Endothelial cell of umbilical vein (primary cell): ENCODE results near the gene PPP1R9B. TPM values are rescaled to one million over a fixed set of nuclear protein-coding genes. Genes with fewer than 3 reads are reported as not detected.

Experiments used
- BruUV-seq: library from RNA; stranded (reverse); fragments of 400-500 nt; replicated peaks from 2 replicates; lab custom pipeline; 2021; lab: Mats Ljungman, UMichigan
- CTCF ChIA-PET: fragments of 300-600, 350-600 bp; sonication (Branson Sonifier 250); formaldehyde crosslinking; loops from one replicate; lab custom pipeline; 2021; ENCODE audit warnings: antibody characterized with exemption, inconsistent platforms; lab: Charles Lee
- POLR2A ChIA-PET: fragments of 300-600, 350-600 bp; sonication (Branson Sonifier 250); formaldehyde crosslinking; loops from one replicate; lab custom pipeline; 2021; ENCODE audit warnings: antibody characterized with exemption, inconsistent platforms; lab: Charles Lee
- DNase-seq: peaks from one replicate; pipeline ENCODE4 v3.0.0-alpha.2; 2011; ENCODE audit warnings: low read depth, low spot score
- FAIRE-seq: peaks from 2 replicates; lab custom pipeline; 2011; peaks lifted over from hg19 to GRCh38; lab: Jason Lieb, UNC
- H2AFZ ChIP-seq: 2 replicates; pipeline ENCODE4 v1.6.0; 2012; ENCODE audit warnings: low read depth, low read length, control low read depth, inconsistent platforms
- H3K27ac ChIP-seq: 2 replicates; pipeline ENCODE4 v1.5.1; 2011; ENCODE audit warnings: low read depth, mild to moderate bottlenecking, control low read depth, low read length, moderate library complexity; ENCODE audit not compliant: insufficient read depth
- H3K27me3 ChIP-seq, 2 experiments: 2 replicates each; pipeline versions ENCODE4 v1.6.0 to v1.6.1; 2011; ENCODE audit warnings: low read length in 2 of 2, mixed read lengths in 1 of 2; ENCODE audit not compliant: control insufficient read depth in 2 of 2, insufficient read depth in 2 of 2
- H3K36me3 ChIP-seq, 2 experiments: 2 replicates in 1 of 2; 3 replicates in 1 of 2; pipeline ENCODE4 v1.5.1; 2011; ENCODE audit warnings: low read length in 2 of 2, mild to moderate bottlenecking in 1 of 2, moderate library complexity in 1 of 2; ENCODE audit not compliant: control insufficient read depth in 2 of 2, insufficient read depth in 2 of 2; ENCODE audit errors: extremely low read depth in 1 of 2
- H3K4me1 ChIP-seq: 3 replicates; pipeline ENCODE4 v1.5.1; 2011; ENCODE audit warnings: mild to moderate bottlenecking, low read length; ENCODE audit not compliant: control insufficient read depth, insufficient read depth; ENCODE audit errors: extremely low read depth
- H3K4me2 ChIP-seq: 2 replicates; pipeline ENCODE4 v1.6.1; 2011; ENCODE audit warnings: low read length, control low read depth, mixed read lengths; ENCODE audit not compliant: insufficient read depth
- H3K4me3 ChIP-seq, 3 experiments: fragments of 200-600 bp in 1 of 3; sonication (generic), shearing (Covaris generic) in 1 of 3; replicated peaks in 1 of 3; 2 replicates each; pipeline ENCODE4 v1.5.1; 2011 to 2016; ENCODE audit warnings: control low read depth in 3 of 3, low read length in 3 of 3, mild to moderate bottlenecking in 2 of 3, inconsistent platforms in 1 of 3, low read depth in 1 of 3, moderate library complexity in 1 of 3; ENCODE audit not compliant: insufficient read depth in 1 of 3
- H3K79me2 ChIP-seq: 2 replicates; pipeline ENCODE4 v1.6.0; 2012; ENCODE audit warnings: low read length, inconsistent platforms; ENCODE audit not compliant: control insufficient read depth, insufficient read depth
- H3K9ac ChIP-seq: replicated peaks from 2 replicates; pipeline ENCODE3; 2011; ENCODE audit warnings: low read length, control low read depth; ENCODE audit not compliant: insufficient read depth; ENCODE audit errors: extremely low read depth
- H3K9me1 ChIP-seq: replicated peaks from 3 replicates; pipeline ENCODE4 v1.6.0; 2011; ENCODE audit warnings: mild to moderate bottlenecking, low read length; ENCODE audit not compliant: control insufficient read depth, insufficient read depth; ENCODE audit errors: extremely low read depth
- H3K9me3 ChIP-seq: replicated peaks from 2 replicates; pipeline ENCODE4 v1.5.1; 2012; ENCODE audit warnings: low read length, inconsistent platforms; ENCODE audit not compliant: control insufficient read depth, insufficient read depth
- H4K20me1 ChIP-seq: replicated peaks from 2 replicates; pipeline ENCODE3; 2011; ENCODE audit warnings: mild to moderate bottlenecking, low read length; ENCODE audit not compliant: control insufficient read depth, insufficient read depth; ENCODE audit errors: extremely low read depth
- EZH2 ChIP-seq: IDR thresholded peaks from 2 replicates; pipeline ENCODE4 v1.6.1; 2012; ENCODE audit warnings: borderline replicate concordance, low read depth, mild to moderate bottlenecking, moderate library complexity, low read length, inconsistent platforms; ENCODE audit not compliant: severe bottlenecking
- FOS ChIP-seq: IDR thresholded peaks from 2 replicates; pipeline ENCODE4 v1.6.1; 2011; ENCODE audit warnings: mild to moderate bottlenecking, low read length, moderate library complexity, borderline replicate concordance; ENCODE audit not compliant: insufficient read depth
- GATA2 ChIP-seq: IDR thresholded peaks from 2 replicates; pipeline ENCODE4 v1.7.0; 2011; ENCODE audit warnings: low read depth, mild to moderate bottlenecking, moderate library complexity, mixed read lengths, low read length; ENCODE audit not compliant: insufficient read length, insufficient read depth
- JUN ChIP-seq: IDR thresholded peaks from 2 replicates; pipeline ENCODE4 v1.6.1; 2011; ENCODE audit warnings: borderline replicate concordance, low read depth; ENCODE audit not compliant: insufficient read length, insufficient read depth
- MYC ChIP-seq: IDR thresholded peaks from one replicate; pipeline ENCODE4 v1.6.1; 2011; ENCODE audit warnings: mild to moderate bottlenecking, low read depth, low read length
- POLR2A ChIP-seq: IDR thresholded peaks from 2 replicates; pipeline ENCODE4 v1.6.1; 2012; ENCODE audit warnings: low read depth, mild to moderate bottlenecking, control low read depth, low read length
- POLR2AphosphoS5 ChIP-seq: IDR thresholded peaks from 2 replicates; pipeline ENCODE4 v1.6.1; 2012; ENCODE audit warnings: low read depth, mild to moderate bottlenecking, control low read depth, low read length, moderate library complexity; ENCODE audit not compliant: insufficient read depth
- dilution Hi-C: fragments of 300-500 bp; cut with MboI; formaldehyde crosslinking; loops from one replicate; pipeline ENCODE4 v1.15.0; 2019; ENCODE audit warnings: low sequenced_read_pairs; ENCODE audit not compliant: extremely low pct_ligation_motif_present
- intact Hi-C: fragments of 100-400 bp; cut with micrococcal nuclease; formaldehyde crosslinking; loops from one replicate; pipeline ENCODE4 v1.10.0; 2022
- polyA plus RNA-seq, 4 experiments: library from polyadenylated mRNA; depleted of rRNA in 3 of 4; stranded (reverse) in 3 of 4; unstranded in 1 of 4; fragments of >200 nt; gene quantifications; 2 replicates each; pipeline versions ENCODE4 v1.2.1 to v1.2.3, GENCODE V29; 2011 to 2012; ENCODE audit warnings: missing spikeins in 1 of 4
- total RNA-seq: library from RNA; stranded (reverse); gene quantifications from 2 replicates; pipeline ENCODE4 v1.2.3, GENCODE V29; 2021
- TF ChIP-seq, protein P1 (sequence below), 2 donors: IDR thresholded peaks; 1 replicate in 1 of 2; 2 replicates in 1 of 2; pipeline ENCODE4 v1.5.1; 2011; ENCODE audit warnings: low read length in 2 of 2, mild to moderate bottlenecking in 2 of 2, moderate library complexity in 2 of 2, control low read depth in 1 of 2, inconsistent platforms in 1 of 2, low read depth in 1 of 2; ENCODE audit not compliant: insufficient read depth in 1 of 2; ENCODE audit errors: extremely low read depth in 1 of 2
- TF ChIP-seq, protein P2 (sequence below): IDR thresholded peaks from 2 replicates; pipeline ENCODE4 v1.6.1; 2011; ENCODE audit not compliant: insufficient read depth, insufficient read length

Gene PPP1R9B
- total and polyA plus RNA-seq, 2 donors (not counting 3 experiments of a cell fraction or from before 2014, with no cell fraction given): 20.1 to 60.2 TPM

DNA sequence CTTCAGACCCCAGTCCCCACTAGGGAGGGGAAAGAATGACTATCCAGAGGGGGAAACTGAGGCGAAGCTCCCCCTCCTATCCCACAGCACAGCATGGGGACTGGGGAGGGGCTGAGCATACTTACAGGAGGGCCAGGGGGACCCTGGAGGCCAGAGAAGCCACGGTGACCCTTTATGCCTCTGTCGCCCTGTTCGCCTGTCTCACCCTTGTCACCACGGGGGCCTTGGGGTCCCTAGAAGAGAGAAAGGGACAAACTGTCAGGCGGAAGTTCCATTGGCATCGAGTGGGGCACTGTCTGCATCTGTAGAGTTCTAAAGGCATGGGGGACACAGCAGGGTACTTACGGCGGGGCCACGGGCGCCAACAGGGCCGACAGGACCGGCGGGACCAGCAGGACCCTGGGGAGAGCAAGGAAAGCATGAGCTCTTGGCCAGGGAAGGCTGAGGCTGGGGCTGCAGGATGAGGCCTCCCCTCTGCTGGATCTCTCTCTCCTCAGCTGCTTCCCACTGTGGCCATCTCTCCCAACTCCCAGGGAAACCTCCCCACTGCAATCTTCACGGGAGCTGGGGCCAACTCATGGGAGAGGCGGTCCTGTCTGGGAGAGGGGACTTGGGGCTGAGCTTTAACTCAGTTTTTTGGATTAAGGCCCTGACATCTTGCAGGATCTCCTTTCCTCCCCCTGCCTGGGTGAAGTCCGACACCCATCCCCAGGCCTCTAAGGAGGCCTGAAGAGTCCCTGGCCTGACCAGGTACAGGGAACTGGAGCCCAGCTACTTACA lies 37.5 kb upstream of the PPP1R9B start:
- ChIA-PET CTCF (interaction anchor here (0.6 to 3.1 kb wide), 6 partner anchors 10 to 73 kb away, joined by 3 to 15 read pairs (median 7); no protein-coding TSS in a partner anchor), POLR2A (no interaction called here)
- no peak overlapping the region for H2AFZ ChIP-seq
- no peaks in the 10 kb centered on the region for H3K79me2 ChIP-seq
- no peaks in the 10 kb centered on the region for H3K9me3 ChIP-seq
- no peaks in the 10 kb centered on the region for H3K36me3 ChIP-seq
- no TSS peak for BruUV-seq
- intact Hi-C loops (no loop called here), dilution Hi-C loops (no loop called here)
- H3K27ac ChIP-seq: no peak overlapping the region
- H3K4me1 ChIP-seq: no peaks in the 10 kb centered on the region
- H3K4me2 ChIP-seq: no peak overlapping the region
- DNase-seq (no peak), FAIRE-seq (no peak)
- no peaks in the 10 kb centered on the region for H4K20me1 ChIP-seq
- H3K27me3 ChIP-seq: no peaks in the 10 kb centered on the region
- no peaks in the 10 kb centered on the region for H3K9me1 ChIP-seq
- no peak for TF ChIP-seq POLR2AphosphoS5
- TF ChIP-seq JUN: no peak
- TF ChIP-seq, protein P1, sequence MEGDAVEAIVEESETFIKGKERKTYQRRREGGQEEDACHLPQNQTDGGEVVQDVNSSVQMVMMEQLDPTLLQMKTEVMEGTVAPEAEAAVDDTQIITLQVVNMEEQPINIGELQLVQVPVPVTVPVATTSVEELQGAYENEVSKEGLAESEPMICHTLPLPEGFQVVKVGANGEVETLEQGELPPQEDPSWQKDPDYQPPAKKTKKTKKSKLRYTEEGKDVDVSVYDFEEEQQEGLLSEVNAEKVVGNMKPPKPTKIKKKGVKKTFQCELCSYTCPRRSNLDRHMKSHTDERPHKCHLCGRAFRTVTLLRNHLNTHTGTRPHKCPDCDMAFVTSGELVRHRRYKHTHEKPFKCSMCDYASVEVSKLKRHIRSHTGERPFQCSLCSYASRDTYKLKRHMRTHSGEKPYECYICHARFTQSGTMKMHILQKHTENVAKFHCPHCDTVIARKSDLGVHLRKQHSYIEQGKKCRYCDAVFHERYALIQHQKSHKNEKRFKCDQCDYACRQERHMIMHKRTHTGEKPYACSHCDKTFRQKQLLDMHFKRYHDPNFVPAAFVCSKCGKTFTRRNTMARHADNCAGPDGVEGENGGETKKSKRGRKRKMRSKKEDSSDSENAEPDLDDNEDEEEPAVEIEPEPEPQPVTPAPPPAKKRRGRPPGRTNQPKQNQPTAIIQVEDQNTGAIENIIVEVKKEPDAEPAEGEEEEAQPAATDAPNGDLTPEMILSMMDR (IDR thresholded peaks at IDR 0.05; ENCODE audit: extremely low read depth in 1 of 2, insufficient read depth in 1 of 2, low read depth in 1 of 2, low read length in 2 of 2): no peak
- TF ChIP-seq POLR2A: no peak
- no peak for TF ChIP-seq GATA2
- no peak for TF ChIP-seq MYC
- no peak for TF ChIP-seq EZH2
- TF ChIP-seq, protein P2, sequence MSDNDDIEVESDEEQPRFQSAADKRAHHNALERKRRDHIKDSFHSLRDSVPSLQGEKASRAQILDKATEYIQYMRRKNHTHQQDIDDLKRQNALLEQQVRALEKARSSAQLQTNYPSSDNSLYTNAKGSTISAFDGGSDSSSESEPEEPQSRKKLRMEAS: no peak
- TF ChIP-seq FOS: no peak
- H3K9ac ChIP-seq: no peak overlapping the region
- no peak overlapping the region for H3K4me3 ChIP-seq
